HK-2 (cell line): ENCODE measurements around the gene BAAT.
"Not testable (repeated sequence)": the region's sequence is repeated elsewhere in the genome, so short reads cannot be mapped to it uniquely, and the experiment has no call there.

ENCODE experiments used
- DNase-seq: peaks from one replicate; pipeline ENCODE4 v3.0.0-alpha.2; 2018; ENCODE audit not compliant: unreplicated experiment

The BAAT gene

DNA sequence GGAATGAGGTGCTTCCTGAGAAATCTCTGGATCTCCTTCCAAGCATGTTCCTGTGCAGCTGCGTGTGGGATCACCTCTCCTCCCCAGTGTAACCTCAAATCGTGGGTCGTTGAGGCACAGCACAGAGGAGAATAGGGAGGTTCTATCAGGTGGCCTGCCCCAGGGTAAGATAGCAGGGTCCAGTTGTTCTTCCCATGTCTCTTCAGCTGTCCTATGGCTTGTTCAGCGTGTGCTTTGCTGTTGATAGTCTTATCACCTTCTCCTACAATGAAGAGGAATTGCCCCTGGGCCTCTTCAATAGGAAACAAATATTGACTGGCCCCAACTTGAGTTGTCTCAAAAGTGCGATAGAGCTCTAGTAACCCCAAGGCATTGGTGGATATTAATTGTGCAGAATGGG, 22.4 kb downstream of the BAAT start:
- no peak for DNase-seq

DNA sequence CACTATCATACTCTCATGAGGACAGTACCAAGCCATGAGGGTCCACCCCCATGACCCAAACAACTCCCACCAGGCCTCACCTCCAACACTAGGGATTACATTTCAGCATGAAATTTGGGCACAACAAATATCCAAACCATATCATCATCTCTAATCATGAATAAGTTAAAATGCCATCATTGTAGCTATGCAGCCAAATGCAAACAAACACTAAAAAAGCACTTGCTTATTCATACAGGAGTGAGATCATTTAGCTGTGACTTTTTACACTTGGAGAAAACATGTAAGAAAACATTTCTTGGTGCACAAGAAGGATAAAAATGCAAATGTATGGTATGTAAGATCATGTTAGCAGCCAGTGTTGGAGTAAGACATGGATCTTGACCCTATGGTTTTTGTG, 24.2 kb downstream of the BAAT start:
- no peak for DNase-seq

DNA sequence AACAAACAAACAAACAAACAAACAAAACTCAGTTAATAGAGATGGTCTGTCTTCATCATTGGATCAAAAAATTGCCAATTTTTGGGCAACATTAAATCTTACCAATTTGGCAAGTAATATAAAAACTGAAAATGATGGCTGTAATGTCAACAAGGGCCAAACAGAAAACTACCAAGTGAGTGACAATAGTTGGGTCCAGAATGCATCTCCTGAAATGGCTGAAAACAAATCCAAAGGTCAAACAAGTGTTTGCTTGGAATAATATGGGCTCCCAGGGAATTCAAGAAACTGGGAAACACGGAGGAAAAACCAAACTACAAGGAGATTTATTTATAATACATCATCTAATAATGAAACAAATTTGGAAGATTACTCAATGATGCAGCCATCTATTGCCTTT, 25.1 kb downstream of the BAAT start:
- no peak for DNase-seq

DNA sequence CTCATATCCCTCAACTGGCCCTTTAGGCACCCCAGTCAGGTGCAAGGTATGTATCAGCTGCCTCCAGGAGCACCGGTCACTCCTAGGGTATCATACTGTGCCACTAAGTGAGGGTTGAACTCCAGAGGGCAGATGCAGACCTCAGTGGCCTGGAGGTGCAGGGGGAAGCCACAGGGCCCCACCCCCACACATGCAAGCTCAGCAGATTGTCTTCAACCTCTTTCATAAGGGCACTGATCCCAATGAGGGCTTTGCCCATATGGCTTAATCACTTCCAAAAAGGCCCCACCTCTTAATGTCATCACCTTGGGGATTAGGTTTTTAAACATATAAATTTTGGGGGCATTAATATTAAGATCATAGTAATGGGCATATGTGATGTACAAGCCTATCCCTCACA, 28.2 kb downstream of the BAAT start:
- no peak for DNase-seq

DNA sequence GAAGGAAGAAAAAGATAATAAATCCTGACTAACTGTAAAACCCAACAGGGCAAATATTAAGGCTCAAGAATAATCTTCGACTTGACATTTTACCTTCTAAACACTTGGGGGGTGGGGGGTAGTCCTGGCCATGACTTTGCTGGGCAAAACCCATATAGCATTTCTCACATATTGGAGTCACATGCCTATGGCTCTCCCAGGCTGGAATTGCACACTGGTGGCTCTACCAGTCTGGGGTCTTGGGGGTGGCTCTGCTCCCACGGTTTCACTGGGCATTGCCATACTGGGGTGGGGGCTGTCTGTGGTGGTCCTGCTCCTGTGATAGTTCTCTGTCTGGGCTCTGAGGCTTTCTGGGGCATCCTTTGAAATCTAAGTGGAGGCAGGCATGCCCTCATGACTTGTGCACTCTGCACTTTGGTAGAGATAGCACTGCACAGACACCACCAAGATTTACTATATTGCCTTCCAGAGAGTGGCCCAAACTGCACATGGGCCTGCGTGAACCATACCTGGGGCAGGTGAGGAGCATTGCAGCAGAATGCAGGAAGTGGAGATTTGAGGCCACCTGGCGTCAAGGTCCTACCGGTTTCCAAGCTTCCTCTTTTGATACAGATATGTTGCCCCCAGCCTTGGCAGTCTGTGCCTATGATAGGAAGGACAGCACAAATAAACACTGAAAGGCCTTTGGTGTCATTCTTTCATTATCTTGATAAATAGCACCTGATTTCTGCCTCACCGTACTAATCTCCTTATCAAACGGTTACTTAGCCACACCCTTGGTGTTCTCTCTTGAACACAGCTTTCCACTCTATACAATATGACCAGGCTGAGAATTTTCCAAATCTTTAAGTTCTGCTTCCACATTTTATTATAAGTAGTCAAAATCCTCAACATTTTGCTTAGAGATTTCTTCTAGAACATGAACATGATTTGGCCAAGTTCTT, 29.8 kb downstream of the BAAT start:
- no peak for DNase-seq

DNA sequence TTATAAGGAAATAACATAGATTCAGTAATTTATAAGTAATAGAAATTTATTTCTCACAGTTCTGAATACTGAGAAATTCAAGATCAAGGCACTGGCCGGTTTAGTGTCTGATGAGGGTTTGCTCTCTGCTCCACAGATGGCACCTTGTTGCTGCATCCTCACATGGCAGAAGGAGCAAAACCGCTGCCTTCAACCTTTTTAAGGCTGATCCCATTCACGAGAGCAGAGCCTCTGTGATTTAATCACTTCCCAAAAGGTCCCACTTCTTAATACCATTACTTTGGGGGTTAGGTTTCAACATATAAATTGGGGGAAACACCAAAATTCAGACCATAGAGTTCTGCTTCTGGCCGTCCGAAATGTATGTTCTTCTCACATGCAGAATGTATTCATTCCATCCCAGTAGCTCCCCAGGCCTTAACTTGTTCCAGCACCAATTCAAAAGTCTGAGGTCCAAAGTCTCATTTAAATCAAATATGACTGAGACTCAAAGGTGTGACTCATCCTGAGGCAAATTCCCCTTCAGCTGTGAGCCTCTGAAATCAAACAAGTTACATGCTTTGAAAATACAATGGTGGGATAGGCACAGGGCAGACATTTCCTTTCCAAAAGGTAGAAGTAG, 30.6 kb downstream of the BAAT start:
- DNase-seq, result no peak

DNA sequence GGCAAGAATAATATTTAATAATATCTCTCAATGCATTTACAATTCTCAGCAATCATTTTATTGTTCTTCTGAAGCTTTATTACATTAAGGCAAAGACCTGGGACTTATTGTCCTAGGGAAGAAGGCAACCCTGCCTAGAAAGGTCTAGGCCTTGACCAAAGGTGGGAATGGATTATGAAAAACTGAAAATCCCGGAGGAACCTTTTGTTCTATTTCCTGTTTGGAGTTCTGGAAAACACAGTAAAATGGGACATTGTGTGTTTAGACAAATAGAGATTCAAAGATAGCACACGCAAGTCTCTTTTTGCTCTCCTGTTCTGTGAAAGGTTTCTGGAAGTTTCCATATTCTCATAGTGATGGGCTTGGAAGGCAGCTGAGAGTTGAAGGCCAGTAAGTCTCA, 31.1 kb downstream of the BAAT start:
- no peak for DNase-seq

DNA sequence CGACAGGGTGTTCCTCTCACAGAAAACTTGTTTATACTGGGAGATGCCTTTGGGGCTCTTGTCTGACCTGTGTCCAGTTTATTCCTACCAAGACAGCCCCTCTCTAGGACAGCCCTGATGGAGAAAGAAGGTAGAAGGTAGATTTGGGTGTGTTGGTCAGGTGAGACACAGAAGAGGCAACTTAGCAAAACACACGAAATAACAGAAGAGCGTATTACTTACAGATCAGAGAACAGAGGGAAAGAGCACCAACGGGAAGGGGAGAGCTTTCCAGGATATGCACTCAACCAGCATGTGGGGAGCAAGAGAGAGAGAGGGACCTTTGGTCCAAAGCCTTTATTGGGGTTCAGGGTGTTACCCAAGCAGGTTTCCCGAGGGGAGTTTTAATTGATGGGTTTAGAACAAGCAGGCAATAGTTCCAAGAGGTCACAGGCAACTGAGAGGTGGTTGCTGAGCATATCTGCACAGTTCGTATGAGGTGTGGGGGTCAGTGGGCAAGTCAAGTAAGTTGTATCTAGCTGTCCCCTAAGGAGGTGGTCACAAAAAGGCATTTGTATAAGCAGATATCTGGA, 31.8 kb downstream of the BAAT start:
- DNase-seq, result no peak

DNA sequence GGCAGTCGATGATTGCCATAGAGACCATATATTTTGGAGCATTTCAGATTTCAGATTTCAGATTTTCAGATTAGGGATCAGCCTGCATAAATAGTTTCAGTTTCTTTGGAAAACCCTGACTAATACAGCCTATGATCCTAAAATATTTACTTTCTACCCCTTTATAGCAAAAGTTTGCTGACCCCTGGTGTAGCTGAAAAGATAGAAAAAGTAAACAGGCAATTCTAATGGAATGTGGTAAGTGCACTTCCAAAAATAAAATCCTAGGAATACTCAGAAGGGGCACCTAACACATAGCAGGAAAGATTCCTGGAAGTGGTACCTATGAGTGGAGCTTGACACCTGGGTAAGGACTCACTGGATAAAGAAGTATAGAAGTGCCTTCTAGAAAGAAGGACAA, 34.5 kb downstream of the BAAT start:
- DNase-seq, result no peak

DNA sequence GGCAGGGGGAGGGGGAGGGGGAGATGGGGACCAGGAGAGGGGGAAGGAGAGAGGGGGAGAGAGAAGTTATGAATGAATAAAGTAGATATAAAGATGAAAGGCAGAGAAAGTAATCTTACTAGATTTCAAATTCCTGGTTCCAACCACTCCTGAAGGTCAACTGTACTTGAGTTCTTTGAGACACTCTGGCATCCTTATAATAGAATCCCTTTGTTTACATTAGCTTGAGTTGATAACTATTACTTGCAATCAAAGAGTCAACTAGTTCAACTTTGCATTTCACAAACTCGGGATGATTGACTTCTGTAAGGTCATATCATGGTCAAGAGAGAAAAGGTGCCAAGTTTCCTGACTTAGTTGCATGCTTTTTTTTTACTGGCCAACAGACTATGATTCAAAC, 42.2 kb downstream of the BAAT start:
- DNase-seq, result no peak

DNA sequence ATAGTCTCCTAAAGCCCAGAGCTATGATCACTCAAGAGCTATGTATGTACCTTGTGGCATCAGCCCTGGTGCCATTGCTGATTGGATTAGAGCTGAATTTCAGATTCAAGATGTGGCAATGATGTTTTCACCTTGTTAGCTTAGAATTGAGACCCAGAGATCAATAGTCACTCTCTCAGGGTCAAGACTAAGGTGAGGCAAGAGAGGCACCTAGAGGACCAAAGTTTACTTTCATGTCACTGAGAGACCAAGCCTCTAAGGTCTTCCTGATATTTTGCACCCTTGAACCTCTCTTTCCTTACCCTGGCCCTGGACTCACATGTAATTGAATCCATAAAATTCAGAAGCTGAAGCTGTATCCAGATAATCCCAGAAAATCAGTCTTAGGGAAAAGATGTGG, 42.8 kb downstream of the BAAT start:
- DNase-seq, result no peak

DNA sequence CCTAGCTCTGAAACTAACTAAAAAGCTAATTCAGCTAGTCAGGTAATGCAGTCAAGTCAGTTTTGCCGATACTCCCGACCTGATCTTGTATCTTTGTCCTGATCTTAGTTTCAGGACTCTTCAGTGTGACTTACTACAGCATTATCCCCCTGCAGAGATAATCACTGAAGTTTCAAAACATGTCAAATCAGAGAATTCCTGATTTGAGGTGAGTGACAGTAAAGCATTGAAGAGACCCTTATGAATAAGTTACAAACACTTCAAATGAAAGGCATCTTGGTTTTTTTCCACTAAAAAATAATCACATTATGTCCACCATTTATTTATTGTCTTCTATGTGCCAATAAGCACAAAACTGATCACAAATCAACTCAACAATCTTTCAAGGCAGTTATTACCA, 47.6 kb downstream of the BAAT start:
- DNase-seq, result no peak

DNA sequence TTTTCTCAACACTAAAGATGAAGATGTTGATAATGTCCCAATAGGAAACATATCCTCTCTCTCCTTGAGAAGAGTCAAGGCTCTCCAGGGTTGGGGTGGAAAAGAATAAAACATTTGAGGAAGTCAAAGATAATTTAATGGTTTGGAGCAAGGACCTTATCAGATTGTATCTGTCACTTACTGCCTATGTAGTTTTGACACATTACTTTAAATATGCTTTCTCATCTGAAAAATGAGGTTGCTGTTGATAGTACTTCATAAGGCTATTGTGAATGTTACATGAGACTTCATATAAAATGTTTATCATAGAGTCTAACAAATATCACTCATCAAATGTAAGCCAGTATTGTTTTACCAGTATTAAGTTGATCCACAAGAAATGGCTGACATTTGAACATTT, 48.7 kb downstream of the BAAT start:
- DNase-seq, result no peak

DNA sequence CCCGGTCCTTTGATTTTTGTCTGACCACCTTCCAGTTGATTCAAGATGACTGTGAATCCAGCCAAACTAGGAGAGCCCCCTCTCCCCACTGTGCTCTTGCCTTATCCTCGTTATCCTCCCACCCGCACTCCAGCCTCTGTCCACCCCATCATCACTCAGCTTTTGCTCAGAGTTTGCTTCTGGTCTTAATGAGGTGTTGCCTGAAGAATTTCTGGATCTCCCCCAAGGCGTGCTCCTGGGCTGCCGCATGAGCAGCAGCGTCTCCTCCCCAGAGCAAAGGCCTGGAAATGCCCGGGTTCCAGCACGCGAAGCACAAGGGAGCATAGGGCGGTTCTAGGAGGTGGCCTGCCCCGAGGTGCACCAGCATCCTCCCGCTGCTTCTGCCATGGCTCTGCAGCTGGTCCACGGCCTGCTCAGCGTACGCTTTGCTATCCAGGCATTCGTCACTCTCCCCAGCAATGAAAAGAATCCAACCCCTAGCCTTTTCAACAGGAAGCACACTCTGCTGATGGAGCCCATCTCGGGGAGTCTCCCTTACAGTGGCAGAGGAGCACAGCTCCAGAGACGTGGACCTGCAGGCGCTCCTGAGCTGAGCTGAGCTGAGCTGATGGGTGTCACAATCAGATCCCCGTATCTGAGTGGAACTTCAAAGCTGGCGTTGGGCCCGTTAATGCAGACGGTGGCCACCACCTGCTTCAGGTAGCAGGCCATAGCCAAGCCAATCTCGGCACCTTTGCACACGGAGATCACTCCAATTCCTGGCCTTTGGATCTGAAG, 50.7 kb downstream of the BAAT start:
- no peak for DNase-seq

DNA sequence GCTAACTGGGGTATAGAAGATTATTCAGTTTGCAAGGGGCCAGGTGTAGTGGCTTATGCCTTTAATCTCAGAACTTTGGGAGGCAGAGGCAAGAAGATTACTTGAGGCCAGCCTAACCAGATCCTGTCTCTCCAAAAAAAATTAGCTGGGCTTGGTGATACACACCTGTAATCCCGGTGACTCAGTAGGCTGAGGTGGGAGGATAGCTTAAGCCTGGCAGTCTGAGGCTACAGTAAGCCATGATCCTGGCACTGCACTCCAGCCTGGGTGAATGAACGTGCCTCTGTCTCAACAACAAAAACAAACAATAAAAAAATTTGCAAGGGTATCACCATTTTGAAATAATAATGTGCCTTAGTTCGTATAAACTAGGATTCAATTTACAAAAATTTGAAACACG, 51.3 kb downstream of the BAAT start:
- DNase-seq, result no peak

DNA sequence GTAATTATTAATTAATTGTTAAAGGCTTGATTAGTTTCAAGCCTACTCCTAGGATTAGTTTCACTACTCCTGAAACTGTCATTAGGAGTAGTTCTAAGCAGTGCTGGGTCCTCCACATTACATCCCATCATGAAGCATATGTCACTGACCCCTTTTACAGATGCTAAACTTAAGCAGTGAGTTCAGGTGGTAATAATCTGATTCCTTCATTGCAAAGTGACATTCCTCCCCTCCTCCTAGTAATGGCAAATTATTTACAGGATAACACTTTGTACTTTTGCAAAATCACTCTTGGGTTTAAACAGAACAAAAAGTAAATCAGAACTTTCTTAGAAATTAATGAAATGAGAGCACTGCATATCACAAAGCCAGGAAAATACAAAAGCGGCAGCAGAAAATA, 52.4 kb downstream of the BAAT start:
- DNase-seq, result no peak

DNA sequence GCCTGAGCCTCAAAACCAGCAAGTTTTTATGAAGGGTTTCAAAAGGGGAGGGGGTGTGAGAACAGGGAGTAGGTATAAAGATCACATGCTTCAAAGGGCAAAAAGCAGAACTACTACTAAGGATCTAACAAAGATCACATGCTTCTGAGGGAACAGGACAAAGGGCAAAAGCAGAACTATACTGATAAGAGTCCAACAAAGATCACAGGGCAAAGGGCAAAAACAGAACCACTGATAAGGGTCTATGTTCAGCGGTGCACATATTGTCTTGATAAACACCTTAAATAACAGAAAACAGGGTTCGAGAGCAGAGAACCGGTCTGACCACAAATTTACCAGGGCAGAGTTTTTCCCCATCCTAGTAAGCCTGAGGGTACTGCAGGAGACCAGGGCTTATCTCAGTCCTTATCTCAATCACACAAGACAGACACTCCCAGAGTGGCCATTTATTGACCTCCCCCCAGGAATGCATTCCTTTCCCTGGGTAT, 57.3 kb downstream of the BAAT start:
- DNase-seq, result not testable (repeated sequence)

DNA sequence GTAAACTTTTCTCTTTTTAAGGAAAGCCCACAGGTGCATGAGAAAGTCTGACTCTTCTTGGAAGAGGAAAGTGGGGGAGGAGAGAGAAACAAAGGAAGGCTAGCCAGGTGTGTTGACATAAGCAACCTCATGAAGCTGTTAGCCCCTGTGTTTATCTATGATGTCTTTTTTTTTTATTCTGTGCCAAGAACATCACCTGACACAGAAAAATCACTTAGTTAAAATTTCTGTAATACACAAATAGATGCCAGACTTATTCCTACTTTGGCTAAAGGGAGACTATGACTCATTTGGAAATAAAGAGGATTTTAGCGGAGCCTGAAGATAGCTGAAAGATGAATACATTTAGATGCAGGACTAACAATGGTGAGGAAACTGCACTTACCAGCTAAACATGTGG, 58.3 kb downstream of the BAAT start:
- DNase-seq, result no peak

DNA sequence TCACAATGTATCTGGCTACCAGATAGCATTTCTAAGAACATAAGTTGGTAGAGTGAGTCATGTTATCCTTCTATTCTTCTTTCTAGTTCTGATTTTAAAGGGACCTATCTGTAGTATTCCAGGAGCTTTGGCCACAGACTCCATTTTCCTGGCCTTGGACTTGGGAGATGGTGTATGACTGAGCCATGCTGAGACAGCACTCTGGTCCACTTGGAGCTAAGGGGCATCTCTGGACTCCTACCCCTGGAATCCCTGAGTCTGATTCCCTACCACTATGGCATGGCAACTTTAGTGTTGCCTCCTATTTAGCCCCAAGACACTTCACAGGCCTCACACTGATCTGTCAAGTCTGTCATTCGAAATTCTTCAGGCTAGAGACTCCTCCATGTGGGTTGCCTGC, 58.8 kb downstream of the BAAT start:
- no peak for DNase-seq

DNA sequence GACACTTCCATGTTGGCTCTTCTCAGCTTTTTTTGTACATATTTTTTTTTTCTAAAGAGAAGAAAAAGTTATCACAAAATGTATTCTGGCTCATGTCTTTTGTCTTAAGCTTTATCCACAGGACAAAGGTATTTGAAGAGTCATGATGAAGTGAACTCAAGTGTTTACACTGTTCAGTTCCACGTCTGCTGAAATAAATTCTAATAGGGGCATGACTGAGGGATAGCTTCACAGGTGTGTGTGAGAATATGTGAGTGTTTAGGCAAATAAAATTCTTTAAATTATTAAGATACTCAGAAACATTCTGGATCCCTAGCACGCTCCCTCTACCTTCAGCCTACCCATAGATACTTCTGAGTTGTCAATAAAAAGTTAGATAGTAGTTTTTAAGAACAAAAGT, 59.8 kb downstream of the BAAT start:
- no peak for DNase-seq

DNA sequence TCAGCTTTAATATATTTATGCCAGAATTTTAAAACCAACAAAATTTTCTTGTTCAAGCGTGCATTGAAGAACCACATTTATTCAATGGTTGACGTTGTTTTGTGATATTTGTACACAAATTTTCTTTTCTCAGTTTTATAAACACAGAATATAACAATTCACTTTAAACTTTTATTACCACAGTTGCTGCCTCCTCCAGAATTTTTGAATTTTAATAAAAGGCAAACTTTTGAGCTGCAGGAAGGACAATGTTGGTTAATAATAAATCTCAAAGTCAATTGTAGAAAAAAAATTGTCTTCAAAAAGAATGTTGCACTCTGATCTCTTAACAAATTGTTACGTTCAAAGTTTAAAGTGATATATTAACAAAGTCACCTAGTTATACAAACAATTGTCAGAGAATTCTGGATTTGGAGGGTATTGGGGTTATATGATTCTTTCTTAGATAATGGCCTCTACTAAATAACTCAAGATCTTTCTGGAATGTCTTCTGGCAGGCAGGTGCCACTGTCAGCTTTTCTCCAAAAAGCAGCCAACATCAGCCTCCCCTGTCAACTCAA, 60.5 kb downstream of the BAAT start:
- DNase-seq, result no peak

DNA sequence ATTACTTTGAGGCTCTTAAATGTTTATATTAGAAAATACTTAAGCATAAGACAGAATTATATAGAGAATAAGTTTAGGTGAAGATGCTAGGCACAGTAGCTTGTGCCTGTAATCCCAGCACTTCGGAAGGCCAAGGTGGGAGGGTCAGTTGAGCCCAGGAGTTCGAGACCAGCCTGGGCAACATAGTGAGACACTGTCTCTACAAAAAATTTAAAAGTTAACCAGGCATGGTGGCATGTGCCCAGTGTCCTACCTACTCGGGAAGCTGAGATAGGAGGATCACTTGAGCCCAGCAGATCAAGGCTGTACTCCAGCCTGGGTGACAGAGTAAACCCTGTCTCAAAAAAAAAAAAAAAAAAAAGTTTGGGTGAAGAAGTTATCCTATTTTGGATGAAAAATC, 61.7 kb downstream of the BAAT start:
- no peak for DNase-seq
